Spleen (tissue), 7 donors: ENCODE measurements around the gene MAP2K1.

Experiments used
- CTCF ChIP-seq, 11 experiments: fragments of 200-600 bp in 7 of 11; fragments of 450-650 bp in 4 of 11; sonication (generic) in 4 of 11; IDR thresholded peaks in 8 of 11; conservative IDR thresholded peaks in 3 of 11; 1 replicate in 7 of 11; 2 replicates in 4 of 11; pipeline versions ENCODE4 v1.4.0 to v1.8.0; 2016 to 2021; ENCODE audit warnings: antibody characterized with exemption in 11 of 11, inconsistent platforms in 4 of 11, mild to moderate bottlenecking in 1 of 11
- POLR2A ChIP-seq, 3 donors: fragments of 450-650 bp; IDR thresholded peaks; one replicate each; pipeline ENCODE4 v1.5.1; 2017; ENCODE audit warnings: antibody characterized with exemption in 3 of 3, mild to moderate bottlenecking in 1 of 3
- POLR2AphosphoS5 ChIP-seq, 3 donors: sonication (generic); formaldehyde crosslinking; IDR thresholded peaks; one replicate each; pipeline ENCODE4 v1.5.1; 2017; ENCODE audit warnings: antibody characterized with exemption in 3 of 3
- donor health status: DM: no; HTN: no; CAD: no; lungs with moderate emphysema.
- donor health status: DM: no; HTN: no; CAD: no.
- donor health status: DM: no; HTN: no; CAD: no.

GRCh38 chr15:66378814-66379430 is 7.8 kb upstream of the MAP2K1 start:
- TF ChIP-seq POLR2AphosphoS5 (IDR thresholded peaks at IDR 0.05) (no peak), CTCF (IDR thresholded peaks at IDR 0.05 in 8 of 11, conservative IDR thresholded peaks at IDR 0.05 in 3 of 11) (no peak), POLR2A (IDR thresholded peaks at IDR 0.05) (no peak)
